Activated naive CD4-positive, alpha-beta T cell treated with anti-CD3 and anti-CD28 coated beads, Interleukin-2, amount 10 ng/mL, durations not matched to agents 7 days and 5 days (primary cell): Measurements from ENCODE around the gene FETUB.

Experiments
- CTCF ChIA-PET: fragments of 350-600 bp; sonication (Branson Sonifier 250); formaldehyde crosslinking; loops from one replicate; lab custom pipeline; 2021; ENCODE audit warnings: antibody characterized with exemption; lab: Charles Lee
- DNase-seq: peaks from one replicate; pipeline ENCODE4 v3.0.0-alpha.2; 2020
- H3K27ac Mint-ChIP-seq: one replicate; pipeline ENCODE4 v1.8.0; 2021; ENCODE audit warnings: mild to moderate bottlenecking, moderate library complexity, mixed read lengths
- H3K27me3 Mint-ChIP-seq: one replicate; pipeline ENCODE4 v1.8.0; 2021; ENCODE audit warnings: mild to moderate bottlenecking, mixed read lengths
- H3K36me3 Mint-ChIP-seq: one replicate; pipeline ENCODE4 v1.8.0; 2021; ENCODE audit warnings: mixed read lengths
- H3K4me1 Mint-ChIP-seq: one replicate; pipeline ENCODE4 v1.8.0; 2021; ENCODE audit warnings: mixed read lengths
- H3K4me3 Mint-ChIP-seq: one replicate; pipeline ENCODE4 v1.8.0; 2021; ENCODE audit warnings: mild to moderate bottlenecking, moderate library complexity, mixed read lengths
- H3K9me3 Mint-ChIP-seq: one replicate; pipeline ENCODE4 v1.8.0; 2021; ENCODE audit warnings: mixed read lengths

FETUB gene

GRCh38 chr3:186618318-186618938 lies 21.8 kb upstream of the FETUB start:
- Mint-ChIP-seq H3K36me3 (no peaks in the 10 kb centered on the region), H3K4me3 (no peak overlapping the region), H3K27me3 (peaks cover 51% of the 10 kb centered on the region), H3K27ac (no peak overlapping the region), H3K4me1 (peaks cover 22% of the 10 kb centered on the region), H3K9me3 (no peaks in the 10 kb centered on the region)
- no peak for DNase-seq
- CTCF ChIA-PET, result interaction anchor here (0.7 to 5.4 kb wide), 7 partner anchors 10 to 360 kb away, joined by 3 to 51 read pairs (median 5); no protein-coding TSS in a partner anchor

GRCh38 chr3:186619787-186620212 lies 20.4 kb upstream of the FETUB start:
- H3K9me3 Mint-ChIP-seq, result no peaks in the 10 kb centered on the region

GRCh38 chr3:186620213-186621092 lies 19.7 kb upstream of the FETUB start:
- Mint-ChIP-seq H3K27me3 (peaks cover 40% of the 10 kb centered on the region), H3K9me3 (no peaks in the 10 kb centered on the region), H3K4me3 (no peak overlapping the region), H3K36me3 (no peaks in the 10 kb centered on the region), H3K4me1 (peaks cover 13% of the 10 kb centered on the region), H3K27ac (no peak overlapping the region)
- CTCF ChIA-PET, result interaction anchor here (0.7 to 1.4 kb wide), 2 partner anchors 31 to 201 kb away, joined by 3 read pairs; no protein-coding TSS in a partner anchor
- DNase-seq, result no peak

More at GRCh38 chr3:186619787-186620212, 20.4 kb upstream of the FETUB start:
- H3K4me1 Mint-ChIP-seq, result peaks cover 16% of the 10 kb centered on the region
- no peak overlapping the region for H3K4me3 Mint-ChIP-seq
- peaks cover 44% of the 10 kb centered on the region for H3K27me3 Mint-ChIP-seq
- no peak overlapping the region for H3K27ac Mint-ChIP-seq
- DNase-seq, result no peak
- CTCF ChIA-PET, result interaction anchor here (1.4 kb wide), 1 partner anchor 202 kb away, joined by 3 read pairs; no protein-coding TSS in a partner anchor
- H3K36me3 Mint-ChIP-seq, result no peaks in the 10 kb centered on the region

- Mint-ChIP-seq H3K4me3 (no peak overlapping the region), H3K36me3 (no peaks in the 10 kb centered on the region), H3K4me1 (peaks cover 6% of the 10 kb centered on the region), H3K9me3 (no peaks in the 10 kb centered on the region), H3K27ac (no peak overlapping the region), H3K27me3 (peaks cover 25% of the 10 kb centered on the region)
- CTCF ChIA-PET, result interaction anchor here (1.5 to 1.7 kb wide), 2 partner anchors 8 to 11 kb away, joined by 4 to 9 read pairs; no protein-coding TSS in a partner anchor
- DNase-seq, result no peak
These were observed 18.1 kb upstream of the FETUB start for GRCh38 chr3:186621894-186622650.

DNA sequence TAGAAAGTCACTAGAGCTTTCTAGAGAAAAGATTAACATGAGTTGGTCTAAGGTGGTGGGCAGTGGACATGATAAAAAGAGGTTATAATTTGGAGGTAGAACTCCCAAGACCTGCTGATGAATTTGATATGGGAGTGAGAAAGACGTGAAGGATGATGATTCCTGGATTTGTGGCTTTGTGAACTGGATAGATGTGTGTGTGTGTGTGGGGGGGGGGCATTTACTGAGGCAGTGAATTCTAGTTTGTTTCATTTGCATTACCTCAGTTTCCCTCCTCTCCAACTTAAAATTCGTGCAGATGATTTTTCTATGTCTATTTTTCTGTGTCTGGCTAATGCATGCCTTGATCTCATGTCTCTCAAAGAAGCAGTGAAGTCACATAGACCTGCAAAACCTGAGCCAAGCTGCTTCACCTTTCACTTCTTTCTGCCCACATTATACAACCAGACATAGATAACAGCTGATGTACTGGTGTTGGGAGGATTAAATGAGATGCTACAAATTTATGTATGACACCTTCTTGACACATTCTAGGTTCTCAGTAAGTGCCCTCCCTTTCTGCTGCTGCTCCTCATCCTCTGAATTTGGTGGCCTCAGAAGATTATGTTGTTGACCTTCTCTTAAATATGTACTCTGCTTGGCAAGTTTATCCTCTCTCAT lies 17.4 kb upstream of the FETUB start:
- no peak for DNase-seq
- Mint-ChIP-seq H3K36me3 (no peaks in the 10 kb centered on the region), H3K27ac (no peak overlapping the region), H3K4me3 (no peak overlapping the region), H3K27me3 (peaks cover 19% of the 10 kb centered on the region), H3K4me1 (no peaks in the 10 kb centered on the region), H3K9me3 (no peaks in the 10 kb centered on the region)
- CTCF ChIA-PET, result interaction anchor here (1.5 to 1.7 kb wide), 2 partner anchors 8 to 11 kb away, joined by 4 to 9 read pairs; no protein-coding TSS in a partner anchor

- Mint-ChIP-seq H3K4me3 (no peak overlapping the region), H3K27me3 (peaks cover 10% of the 10 kb centered on the region), H3K4me1 (no peaks in the 10 kb centered on the region), H3K36me3 (no peaks in the 10 kb centered on the region), H3K9me3 (no peaks in the 10 kb centered on the region), H3K27ac (no peak overlapping the region)
- DNase-seq, result no peak
- CTCF ChIA-PET, result interaction anchor here (1.5 to 2.9 kb wide), 3 partner anchors 7 to 84 kb away, joined by 3 to 13 read pairs (median 11); no protein-coding TSS in a partner anchor
These were observed 15.6 kb upstream of the FETUB start for GRCh38 chr3:186624598-186624997.

GRCh38 chr3:186625600-186626042 lies 14.6 kb upstream of the FETUB start:
- no peaks in the 10 kb centered on the region for H3K4me1 Mint-ChIP-seq
- no peaks in the 10 kb centered on the region for H3K36me3 Mint-ChIP-seq
- no peaks in the 10 kb centered on the region for H3K9me3 Mint-ChIP-seq
- no peak overlapping the region for H3K27ac Mint-ChIP-seq
- DNase-seq, result no peak
- CTCF ChIA-PET, result interaction anchor here (1.5 to 2.9 kb wide), 3 partner anchors 8 to 85 kb away, joined by 3 to 13 read pairs (median 11); no protein-coding TSS in a partner anchor
- no peak overlapping the region for H3K4me3 Mint-ChIP-seq
- peaks cover 11% of the 10 kb centered on the region for H3K27me3 Mint-ChIP-seq

- Mint-ChIP-seq H3K4me1 (no peaks in the 10 kb centered on the region), H3K27ac (no peak overlapping the region), H3K36me3 (no peaks in the 10 kb centered on the region), H3K4me3 (no peak overlapping the region), H3K27me3 (peaks cover 17% of the 10 kb centered on the region), H3K9me3 (no peaks in the 10 kb centered on the region)
- CTCF ChIA-PET, result interaction anchor here (2.7 to 2.9 kb wide), 2 partner anchors 9 to 11 kb away, joined by 11 to 13 read pairs; no protein-coding TSS in a partner anchor
- no peak for DNase-seq
These were observed 13.8 kb upstream of the FETUB start for GRCh38 chr3:186626254-186626847.

GRCh38 chr3:186627852-186628414 lies 12.3 kb upstream of the FETUB start:
- CTCF ChIA-PET, result no interaction called here
- DNase-seq, result no peak
- Mint-ChIP-seq H3K4me1 (no peaks in the 10 kb centered on the region), H3K9me3 (no peaks in the 10 kb centered on the region), H3K27me3 (peaks cover 11% of the 10 kb centered on the region), H3K4me3 (no peak overlapping the region), H3K27ac (no peak overlapping the region), H3K36me3 (no peaks in the 10 kb centered on the region)

- DNase-seq, result no peak
- no peaks in the 10 kb centered on the region for H3K36me3 Mint-ChIP-seq
- CTCF ChIA-PET, result no interaction called here
These were observed 11.4 kb upstream of the FETUB start for GRCh38 chr3:186628756-186629155.

GRCh38 chr3:186630950-186631641 lies 9.1 kb upstream of the FETUB start:
- Mint-ChIP-seq H3K4me3 (no peak overlapping the region), H3K4me1 (no peaks in the 10 kb centered on the region), H3K27me3 (peaks cover 11% of the 10 kb centered on the region), H3K9me3 (no peaks in the 10 kb centered on the region), H3K36me3 (no peaks in the 10 kb centered on the region), H3K27ac (no peak overlapping the region)
- no peak for DNase-seq
- CTCF ChIA-PET, result interaction anchor here (1.5 to 1.7 kb wide), 2 partner anchors 14 kb away, joined by 5 to 7 read pairs; no protein-coding TSS in a partner anchor

More at GRCh38 chr3:186628756-186629155, 11.4 kb upstream of the FETUB start:
- Mint-ChIP-seq H3K4me1 (no peaks in the 10 kb centered on the region), H3K27ac (no peak overlapping the region), H3K27me3 (peaks cover 11% of the 10 kb centered on the region), H3K4me3 (no peak overlapping the region), H3K9me3 (no peaks in the 10 kb centered on the region)

- CTCF ChIA-PET, result no interaction called here
- Mint-ChIP-seq H3K4me3 (no peak overlapping the region), H3K27me3 (peaks cover 17% of the 10 kb centered on the region), H3K4me1 (no peaks in the 10 kb centered on the region), H3K36me3 (no peaks in the 10 kb centered on the region), H3K9me3 (no peaks in the 10 kb centered on the region), H3K27ac (no peak overlapping the region)
- no peak for DNase-seq
These were observed 6.7 kb upstream of the FETUB start for GRCh38 chr3:186633481-186633880.
